Measurements from ENCODE around the gene DPP4. TPM values are rescaled to one million over a fixed set of nuclear protein-coding genes. Genes with fewer than 3 reads are reported as not detected.

DPP4 gene
- total RNA-seq, 1 donor from 2014 or later: 65.8 TPM

DNA sequence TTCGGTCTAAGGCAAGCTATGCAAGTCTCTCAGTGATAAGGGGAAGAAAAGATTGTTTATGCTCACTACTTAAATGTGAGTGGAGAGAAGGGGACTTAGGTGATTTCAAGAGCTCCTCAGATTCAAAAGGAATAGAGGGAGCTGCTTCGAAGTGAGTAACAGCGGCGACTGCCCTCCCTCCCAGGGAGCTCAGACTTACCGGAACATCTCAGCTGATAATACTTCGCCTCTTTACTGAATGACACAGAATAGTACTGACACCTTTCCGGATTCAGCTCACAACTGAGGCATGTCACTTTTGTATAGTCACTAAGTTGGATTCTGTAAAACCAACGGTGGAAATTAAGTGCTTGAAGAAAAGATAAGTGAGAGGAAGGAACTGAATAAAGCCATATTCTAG lies 55.5 kb downstream of the DPP4 start:
- Mint-ChIP-seq H3K27ac (no peak overlapping the region), H3K36me3 (ENCODE audit: low read depth) (peaks cover 96% of the 10 kb centered on the region), H3K27me3 (ENCODE audit: low read depth) (no peaks in the 10 kb centered on the region), H3K9me3 (no peaks in the 10 kb centered on the region), H3K4me3 (ENCODE audit: low read depth) (no peak overlapping the region), H3K4me1 (ENCODE audit: low read depth) (peaks cover 45% of the 10 kb centered on the region)
- no peak for DNase-seq (ENCODE audit: low spot score)
- intact Hi-C loops (cut with micrococcal nuclease): no loop called here

GRCh38 chr2:162017233-162017632 lies 56.8 kb downstream of the DPP4 start:
- Mint-ChIP-seq H3K27me3 (ENCODE audit: low read depth) (no peaks in the 10 kb centered on the region), H3K4me3 (ENCODE audit: low read depth) (no peak overlapping the region), H3K9me3 (no peaks in the 10 kb centered on the region), H3K4me1 (ENCODE audit: low read depth) (peaks cover 45% of the 10 kb centered on the region), H3K36me3 (ENCODE audit: low read depth) (peaks cover 92% of the 10 kb centered on the region), H3K27ac (no peak overlapping the region)
- intact Hi-C loops (cut with micrococcal nuclease): no loop called here
- DNase-seq (ENCODE audit: low spot score): no peak

DNA sequence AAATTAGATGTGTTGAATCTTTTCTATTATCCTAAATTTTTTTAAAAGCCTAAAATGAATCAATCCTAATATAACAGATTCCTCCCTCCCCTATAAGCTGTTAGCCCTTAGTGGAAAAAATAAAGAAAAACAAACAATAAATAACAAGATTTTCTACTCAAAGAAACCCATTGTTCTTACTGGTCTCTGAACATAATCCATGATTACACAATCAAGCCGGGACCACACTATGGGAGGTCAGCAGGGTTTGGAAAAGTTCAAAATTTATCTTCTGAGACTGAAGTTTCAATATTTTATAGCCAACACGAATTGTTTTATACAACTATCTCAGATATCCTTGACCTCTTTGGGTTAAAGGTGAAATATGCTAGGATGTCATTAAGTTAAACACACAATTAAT lies 57.9 kb downstream of the DPP4 start:
- Mint-ChIP-seq H3K9me3 (no peaks in the 10 kb centered on the region), H3K27ac (no peak overlapping the region), H3K27me3 (ENCODE audit: low read depth) (no peaks in the 10 kb centered on the region), H3K4me1 (ENCODE audit: low read depth) (peaks cover 47% of the 10 kb centered on the region), H3K36me3 (ENCODE audit: low read depth) (peaks cover 91% of the 10 kb centered on the region), H3K4me3 (ENCODE audit: low read depth) (no peak overlapping the region)
- DNase-seq (ENCODE audit: low spot score): no peak
- intact Hi-C loops (cut with micrococcal nuclease): no loop called here

GRCh38 chr2:162014751-162015150 lies 59.3 kb downstream of the DPP4 start:
- Mint-ChIP-seq H3K36me3 (ENCODE audit: low read depth) (peaks cover 92% of the 10 kb centered on the region), H3K27me3 (ENCODE audit: low read depth) (no peaks in the 10 kb centered on the region)

DNA sequence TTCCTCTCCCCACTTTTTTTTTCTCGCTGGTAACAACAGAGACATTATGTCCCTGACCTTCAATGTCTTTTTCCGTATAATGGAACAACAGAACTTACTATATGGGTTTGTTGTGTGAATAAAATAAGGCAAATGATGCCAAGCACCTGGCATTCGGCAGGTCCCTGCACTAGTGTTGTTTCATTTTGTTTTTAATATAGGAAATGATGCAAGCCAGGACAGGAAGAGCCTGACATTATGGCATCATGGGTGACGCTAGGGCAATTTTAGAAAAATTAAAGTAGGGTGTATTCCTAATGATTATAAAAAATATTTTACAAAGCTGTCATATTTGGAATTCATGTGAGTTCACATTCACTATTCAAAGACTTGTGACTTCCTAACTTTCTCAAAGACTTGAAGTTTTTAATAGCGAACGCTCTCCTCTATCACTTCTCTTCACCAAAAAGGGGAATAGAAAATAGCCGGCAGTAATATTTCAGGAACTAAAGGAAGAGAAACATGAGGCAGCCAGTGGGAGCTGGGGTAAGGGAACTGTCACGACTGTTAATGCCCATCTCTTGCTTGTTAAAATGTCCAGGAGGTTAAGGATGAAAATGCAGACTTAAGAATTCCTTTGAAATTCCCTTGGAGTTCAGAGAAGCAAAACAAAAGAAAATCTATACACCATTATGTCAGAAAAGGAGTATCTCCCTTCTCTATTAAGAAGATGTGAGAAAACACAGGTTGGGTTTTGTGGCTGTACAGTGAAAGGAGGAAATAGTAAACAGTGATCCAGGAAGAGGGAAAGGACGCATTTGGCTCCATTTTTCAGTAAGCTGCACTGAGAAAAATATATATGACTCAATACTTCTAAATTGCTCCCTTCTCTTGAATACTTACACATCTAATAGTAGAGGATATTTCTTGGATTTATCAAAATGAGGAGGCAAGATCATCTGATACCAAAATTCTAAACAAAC lies 60.2 kb downstream of the DPP4 start:
- Mint-ChIP-seq H3K4me3 (ENCODE audit: low read depth) (peak overlapping the region; percentile 79), H3K9me3 (no peaks in the 10 kb centered on the region), H3K4me1 (ENCODE audit: low read depth) (peaks cover 67% of the 10 kb centered on the region), H3K27me3 (ENCODE audit: low read depth) (no peaks in the 10 kb centered on the region), H3K36me3 (ENCODE audit: low read depth) (peaks cover 92% of the 10 kb centered on the region), H3K27ac (peak overlapping the region; percentile 87)
- DNase-seq (ENCODE audit: low spot score): no peak
- intact Hi-C loops (cut with micrococcal nuclease): loop anchor here (1.0 to 5.0 kb wide), 4 partner anchors 45 to 304 kb away; partner anchors contain the start of gene IFIH1

More at GRCh38 chr2:162014751-162015150, 59.3 kb downstream of the DPP4 start:
- H3K4me1 Mint-ChIP-seq (ENCODE audit: low read depth): peaks cover 59% of the 10 kb centered on the region
- H3K4me3 Mint-ChIP-seq (ENCODE audit: low read depth): no peak overlapping the region
- no peak for DNase-seq (ENCODE audit: low spot score)
- intact Hi-C loops (cut with micrococcal nuclease): loop anchor here (5.0 kb wide), 1 partner anchor 303 kb away; the partner anchor contains the start of gene IFIH1
- no peaks in the 10 kb centered on the region for H3K9me3 Mint-ChIP-seq
- H3K27ac Mint-ChIP-seq: peak overlapping the region; percentile 46

DNA sequence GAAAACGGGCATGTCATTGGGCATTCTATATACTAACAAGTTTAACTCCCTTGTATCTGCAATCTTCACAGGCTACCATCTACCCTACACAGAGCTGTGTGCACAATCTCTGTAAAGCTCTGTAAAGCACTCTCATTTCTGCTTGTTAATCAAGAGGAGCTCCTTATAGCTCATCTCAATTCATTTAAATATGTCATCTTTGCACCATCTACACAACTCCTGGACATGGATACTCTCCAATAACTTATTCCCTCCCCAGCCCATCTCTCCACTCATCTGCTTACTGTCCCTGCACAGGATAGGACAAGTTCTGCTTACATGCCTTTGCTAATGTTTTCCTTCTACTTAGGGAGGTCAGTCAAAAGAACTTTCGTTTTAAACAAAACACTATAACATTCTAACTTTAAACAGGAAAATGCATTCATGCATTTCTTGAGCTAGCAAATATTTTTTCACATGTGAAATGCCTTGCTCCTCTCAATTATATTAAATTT lies 61.4 kb downstream of the DPP4 start:
- peak overlapping the region; percentile 26 for H3K4me3 Mint-ChIP-seq (ENCODE audit: low read depth)
- intact Hi-C loops (cut with micrococcal nuclease): loop anchor here (1.0 to 5.0 kb wide), 5 partner anchors 46 to 305 kb away; partner anchors contain the start of gene IFIH1

GRCh38 chr2:162011706-162012564 lies 62.1 kb downstream of the DPP4 start:
- H3K27ac Mint-ChIP-seq: peak overlapping the region; percentile 87
- H3K4me1 Mint-ChIP-seq (ENCODE audit: low read depth): peaks cover 62% of the 10 kb centered on the region
- peaks cover 89% of the 10 kb centered on the region for H3K36me3 Mint-ChIP-seq (ENCODE audit: low read depth)

More for the DNA sequence above, 61.4 kb downstream of the DPP4 start:
- no peaks in the 10 kb centered on the region for H3K9me3 Mint-ChIP-seq
- peaks cover 92% of the 10 kb centered on the region for H3K36me3 Mint-ChIP-seq (ENCODE audit: low read depth)
- no peak for DNase-seq (ENCODE audit: low spot score)
- H3K4me1 Mint-ChIP-seq (ENCODE audit: low read depth): peaks cover 65% of the 10 kb centered on the region
- H3K27me3 Mint-ChIP-seq (ENCODE audit: low read depth): no peaks in the 10 kb centered on the region
- peak overlapping the region; percentile 87 for H3K27ac Mint-ChIP-seq

GRCh38 chr2:162009543-162009942 lies 64.5 kb downstream of the DPP4 start:
- H3K4me1 Mint-ChIP-seq (ENCODE audit: low read depth): peaks cover 59% of the 10 kb centered on the region
- intact Hi-C loops (cut with micrococcal nuclease): no loop called here
- no peak overlapping the region for H3K4me3 Mint-ChIP-seq (ENCODE audit: low read depth)
- H3K27me3 Mint-ChIP-seq (ENCODE audit: low read depth): no peaks in the 10 kb centered on the region
- DNase-seq (ENCODE audit: low spot score): no peak
- H3K9me3 Mint-ChIP-seq: no peaks in the 10 kb centered on the region
- H3K27ac Mint-ChIP-seq: no peak overlapping the region
- peaks cover 80% of the 10 kb centered on the region for H3K36me3 Mint-ChIP-seq (ENCODE audit: low read depth)

More at GRCh38 chr2:162011706-162012564, 62.1 kb downstream of the DPP4 start:
- intact Hi-C loops (cut with micrococcal nuclease): loop anchor here (1.0 to 5.0 kb wide), 5 partner anchors 20 to 305 kb away; partner anchors contain the start of gene IFIH1
- Mint-ChIP-seq H3K27me3 (ENCODE audit: low read depth) (no peaks in the 10 kb centered on the region), H3K9me3 (no peaks in the 10 kb centered on the region), H3K4me3 (ENCODE audit: low read depth) (no peak overlapping the region)
- peak; percentile 40 for DNase-seq (ENCODE audit: low spot score)

GRCh38 chr2:162007447-162008040 lies 66.5 kb downstream of the DPP4 start:
- Mint-ChIP-seq H3K9me3 (peaks cover 5% of the 10 kb centered on the region), H3K36me3 (ENCODE audit: low read depth) (peaks cover 84% of the 10 kb centered on the region), H3K27ac (no peak overlapping the region), H3K27me3 (ENCODE audit: low read depth) (no peaks in the 10 kb centered on the region), H3K4me1 (ENCODE audit: low read depth) (peaks cover 58% of the 10 kb centered on the region), H3K4me3 (ENCODE audit: low read depth) (no peak overlapping the region)
- intact Hi-C loops (cut with micrococcal nuclease): loop anchor here (2.0 kb wide), 1 partner anchor 117 kb away; no protein-coding TSS in a partner anchor
- DNase-seq (ENCODE audit: low spot score): no peak

- intact Hi-C loops (cut with micrococcal nuclease): loop anchor here (1.0 to 2.0 kb wide), 2 partner anchors 40 to 118 kb away; no protein-coding TSS in a partner anchor
- Mint-ChIP-seq H3K4me3 (ENCODE audit: low read depth) (no peak overlapping the region), H3K36me3 (ENCODE audit: low read depth) (peaks cover 86% of the 10 kb centered on the region), H3K4me1 (ENCODE audit: low read depth) (peaks cover 56% of the 10 kb centered on the region), H3K27ac (no peak overlapping the region), H3K9me3 (peaks cover 5% of the 10 kb centered on the region), H3K27me3 (ENCODE audit: low read depth) (no peaks in the 10 kb centered on the region)
- no peak for DNase-seq (ENCODE audit: low spot score)
These were observed 67.7 kb downstream of the DPP4 start for GRCh38 chr2:162006337-162006736.

GRCh38 chr2:162004031-162004430 lies 70.0 kb downstream of the DPP4 start:
- intact Hi-C loops (cut with micrococcal nuclease): no loop called here
- Mint-ChIP-seq H3K27ac (no peak overlapping the region), H3K4me3 (ENCODE audit: low read depth) (no peak overlapping the region), H3K36me3 (ENCODE audit: low read depth) (peaks cover 86% of the 10 kb centered on the region), H3K9me3 (peaks cover 5% of the 10 kb centered on the region), H3K4me1 (ENCODE audit: low read depth) (peaks cover 51% of the 10 kb centered on the region), H3K27me3 (ENCODE audit: low read depth) (no peaks in the 10 kb centered on the region)
- DNase-seq (ENCODE audit: low spot score): no peak

All from activated T-helper 2 cell treated with anti-CD3 and anti-CD28 coated beads, Interferon-gamma antibody, Interleukin-2, Interleukin-4, amounts not matched to agents 10 μg/mL and 5 μg/mL and 100 μg/mL, durations not matched to agents 14 hours and 24 hours and 36 hours (primary cell).